ENCODE results near the gene ANKRD16. TPM values are rescaled to one million over a fixed set of nuclear protein-coding genes. Genes with fewer than 3 reads are reported as not detected.
A peak's percentile ranks its signal among the peaks of the same experiment; 100 is the strongest.

ANKRD16 gene
- total RNA-seq (4.8 TPM), polyA plus RNA-seq (1 to 10 TPM; 3.1 to 6.3 (median 3.4) TPM)

GRCh38 chr10:5889624-5890451 lies at the start of gene ANKRD16, which contains the start of gene FBH1:
Gene ANKRD16 (minus strand): TSS chr10:5889893. CDS start chr10:5889354, 539 bp downstream.
Gene FBH1 (plus strand): TSS chr10:5890243. CDS start chr10:5890346, 103 bp downstream.
- Histone ChIP-seq H3K4me3 (ENCODE audit: low read depth, low read length) (peak within 1 kb of the TSS; percentile 84), H3K9me3 (ENCODE audit: control insufficient read depth in 2 of 2, low read length in 2 of 2) (no peaks in the 10 kb centered on the region), H3K27me3 (ENCODE audit: control insufficient read depth, insufficient read depth, low read length) (no peaks in the 10 kb centered on the region), H3K4me1 (ENCODE audit: control insufficient read depth, insufficient read depth, low read length, poor library complexity, severe bottlenecking) (peaks cover 53% of the 10 kb centered on the region), H3K27ac (ENCODE audit: insufficient read depth, low read length, poor library complexity, severe bottlenecking) (peak within 1 kb of the TSS; percentile 81), H3K36me3 (ENCODE audit: control insufficient read depth, insufficient read depth, low read length) (peaks cover 13% of the 10 kb centered on the region)
- Mint-ChIP-seq H3K36me3 (peaks cover 26% of the 10 kb centered on the region), H3K27ac (peak within 1 kb of the TSS; percentile 85 to 95 (median 87)), H3K27me3 (no peaks in the 10 kb centered on the region), H3K4me3 (peak within 1 kb of the TSS; percentile 94 to 98 (median 96)), H3K9me3 (no peaks in the 10 kb centered on the region), H3K4me1 (peaks cover 42 to 66% (median 52%) of the 10 kb centered on the region in 4 donors)
- ATAC-seq (ENCODE audit: low read depth in 2 of 2) (peak; percentile 84 to 85), DNase-seq (peak; percentile 96 to 99 (median 96))

DNA sequence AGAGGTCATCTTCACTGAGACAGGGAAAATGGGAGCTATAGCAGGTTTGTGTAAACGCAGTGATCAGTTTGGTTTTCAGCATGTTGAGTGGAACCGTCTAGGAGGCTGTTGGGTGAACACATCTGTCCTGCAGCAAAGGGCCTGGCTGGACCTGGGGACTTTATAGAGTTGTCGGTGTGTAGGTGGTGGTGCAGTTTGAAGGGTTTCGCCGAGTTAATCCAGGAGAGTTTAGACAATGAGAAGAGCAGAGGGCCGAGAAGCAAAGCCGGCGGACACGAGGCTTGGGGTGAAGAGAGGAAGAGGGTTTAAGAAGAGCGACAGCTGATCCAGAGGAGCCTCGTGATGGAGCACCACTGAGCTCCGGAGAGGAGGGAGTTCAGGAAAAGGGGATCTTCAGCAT lies 48.6 kb upstream of the ANKRD16 start:
- ATAC-seq (ENCODE audit: low read depth in 2 of 2) (no peak), DNase-seq (no peak)
- peaks cover 42% of the 10 kb centered on the region for H3K36me3 ChIP-seq (ENCODE audit: control insufficient read depth, insufficient read depth, low read length)
- H3K4me3 ChIP-seq (ENCODE audit: low read depth, low read length): no peak overlapping the region
- no peak overlapping the region for H3K27ac ChIP-seq (ENCODE audit: insufficient read depth, low read length, poor library complexity, severe bottlenecking)
- no peak overlapping the region for H3K4me3 Mint-ChIP-seq
- peaks cover 21% of the 10 kb centered on the region for H3K36me3 Mint-ChIP-seq
- no peaks in the 10 kb centered on the region for H3K9me3 Mint-ChIP-seq
- H3K27me3 ChIP-seq (ENCODE audit: control insufficient read depth, insufficient read depth, low read length): no peaks in the 10 kb centered on the region
- no peaks in the 10 kb centered on the region for H3K4me1 Mint-ChIP-seq
- no peak overlapping the region for H3K27ac Mint-ChIP-seq
- H3K4me1 ChIP-seq (ENCODE audit: control insufficient read depth, insufficient read depth, low read length, poor library complexity, severe bottlenecking): no peaks in the 10 kb centered on the region
- H3K27me3 Mint-ChIP-seq: no peaks in the 10 kb centered on the region
- no peaks in the 10 kb centered on the region for H3K9me3 ChIP-seq (ENCODE audit: control insufficient read depth in 2 of 2, low read length in 2 of 2)

- Mint-ChIP-seq H3K36me3 (peaks cover 26% of the 10 kb centered on the region), H3K27me3 (no peaks in the 10 kb centered on the region), H3K27ac (no peak overlapping the region), H3K4me3 (no peak overlapping the region), H3K9me3 (no peaks in the 10 kb centered on the region), H3K4me1 (no peaks in the 10 kb centered on the region)
- no peaks in the 10 kb centered on the region for H3K27me3 ChIP-seq (ENCODE audit: control insufficient read depth, insufficient read depth, low read length)
- H3K4me1 ChIP-seq (ENCODE audit: control insufficient read depth, insufficient read depth, low read length, poor library complexity, severe bottlenecking): no peaks in the 10 kb centered on the region
- ATAC-seq (ENCODE audit: low read depth in 2 of 2) (no peak), DNase-seq (no peak)
- no peak overlapping the region for H3K27ac ChIP-seq (ENCODE audit: insufficient read depth, low read length, poor library complexity, severe bottlenecking)
- no peak overlapping the region for H3K4me3 ChIP-seq (ENCODE audit: low read depth, low read length)
- no peaks in the 10 kb centered on the region for H3K9me3 ChIP-seq (ENCODE audit: control insufficient read depth in 2 of 2, low read length in 2 of 2)
- H3K36me3 ChIP-seq (ENCODE audit: control insufficient read depth, insufficient read depth, low read length): peaks cover 49% of the 10 kb centered on the region
These were observed 47.3 kb upstream of the ANKRD16 start for GRCh38 chr10:5937016-5937415.

GRCh38 chr10:5935628-5936027 lies 45.9 kb upstream of the ANKRD16 start:
- H3K4me3 Mint-ChIP-seq: no peak overlapping the region
- peaks cover 61% of the 10 kb centered on the region for H3K36me3 ChIP-seq (ENCODE audit: control insufficient read depth, insufficient read depth, low read length)
- no peak overlapping the region for H3K27ac Mint-ChIP-seq

GRCh38 chr10:5933909-5934546 lies 44.3 kb upstream of the ANKRD16 start:
- ATAC-seq (ENCODE audit: low read depth in 2 of 2): no peak
- H3K27me3 ChIP-seq (ENCODE audit: control insufficient read depth, insufficient read depth, low read length): no peaks in the 10 kb centered on the region
- H3K4me3 ChIP-seq (ENCODE audit: low read depth, low read length): no peak overlapping the region
- Mint-ChIP-seq H3K9me3 (no peaks in the 10 kb centered on the region), H3K27ac (peak overlapping the region in 1 of 3 donors; percentile 38), H3K4me1 (peaks cover 0 to 2% (median 0%) of the 10 kb centered on the region in 4 donors), H3K27me3 (no peaks in the 10 kb centered on the region), H3K4me3 (no peak overlapping the region), H3K36me3 (peaks cover 44% of the 10 kb centered on the region)
- peaks cover 75% of the 10 kb centered on the region for H3K36me3 ChIP-seq (ENCODE audit: control insufficient read depth, insufficient read depth, low read length)
- H3K4me1 ChIP-seq (ENCODE audit: control insufficient read depth, insufficient read depth, low read length, poor library complexity, severe bottlenecking): no peaks in the 10 kb centered on the region
- no peaks in the 10 kb centered on the region for H3K9me3 ChIP-seq (ENCODE audit: control insufficient read depth in 2 of 2, low read length in 2 of 2)
- DNase-seq: no peak
- H3K27ac ChIP-seq (ENCODE audit: insufficient read depth, low read length, poor library complexity, severe bottlenecking): no peak overlapping the region

More at GRCh38 chr10:5935628-5936027, 45.9 kb upstream of the ANKRD16 start:
- no peak for ATAC-seq (ENCODE audit: low read depth in 2 of 2)
- H3K9me3 ChIP-seq (ENCODE audit: control insufficient read depth in 2 of 2, low read length in 2 of 2): no peaks in the 10 kb centered on the region
- H3K9me3 Mint-ChIP-seq: no peaks in the 10 kb centered on the region
- H3K4me3 ChIP-seq (ENCODE audit: low read depth, low read length): no peak overlapping the region
- H3K27me3 ChIP-seq (ENCODE audit: control insufficient read depth, insufficient read depth, low read length): no peaks in the 10 kb centered on the region
- H3K36me3 Mint-ChIP-seq: peaks cover 34% of the 10 kb centered on the region
- H3K4me1 Mint-ChIP-seq: no peaks in the 10 kb centered on the region
- no peak for DNase-seq
- H3K27ac ChIP-seq (ENCODE audit: insufficient read depth, low read length, poor library complexity, severe bottlenecking): no peak overlapping the region
- no peaks in the 10 kb centered on the region for H3K4me1 ChIP-seq (ENCODE audit: control insufficient read depth, insufficient read depth, low read length, poor library complexity, severe bottlenecking)
- no peaks in the 10 kb centered on the region for H3K27me3 Mint-ChIP-seq

DNA sequence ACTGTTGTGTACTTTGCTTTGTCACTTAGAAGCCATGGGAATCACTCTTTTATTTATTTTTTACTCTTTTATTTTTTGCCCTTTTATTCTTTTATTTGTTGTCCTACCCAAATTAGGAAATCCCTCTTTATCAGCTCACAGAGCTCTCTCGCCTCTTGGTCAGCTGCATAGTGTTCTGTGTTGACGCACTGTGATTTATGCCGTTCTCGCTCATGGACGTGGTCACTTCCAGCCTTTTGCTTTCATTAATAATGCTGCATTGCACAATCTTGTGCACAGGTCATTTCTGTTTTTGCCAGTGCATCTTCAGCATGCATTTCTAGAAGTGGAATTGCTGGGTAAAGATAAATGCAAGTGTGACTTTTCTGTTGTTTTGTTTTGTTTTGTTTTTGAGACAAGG lies 42.7 kb upstream of the ANKRD16 start:
- Histone ChIP-seq H3K4me3 (ENCODE audit: low read depth, low read length) (no peak overlapping the region), H3K27me3 (ENCODE audit: control insufficient read depth, insufficient read depth, low read length) (no peaks in the 10 kb centered on the region), H3K4me1 (ENCODE audit: control insufficient read depth, insufficient read depth, low read length, poor library complexity, severe bottlenecking) (no peaks in the 10 kb centered on the region), H3K27ac (ENCODE audit: insufficient read depth, low read length, poor library complexity, severe bottlenecking) (no peak overlapping the region), H3K9me3 (ENCODE audit: control insufficient read depth in 2 of 2, low read length in 2 of 2) (no peaks in the 10 kb centered on the region), H3K36me3 (ENCODE audit: control insufficient read depth, insufficient read depth, low read length) (peaks cover 78% of the 10 kb centered on the region)
- H3K4me3 Mint-ChIP-seq: no peak overlapping the region
- no peak for DNase-seq
- no peaks in the 10 kb centered on the region for H3K9me3 Mint-ChIP-seq
- H3K27ac Mint-ChIP-seq: peak overlapping the region in 1 of 3 donors; percentile 84
- H3K4me1 Mint-ChIP-seq: peaks cover 0 to 2% (median 0%) of the 10 kb centered on the region in 4 donors
- peaks cover 43% of the 10 kb centered on the region for H3K36me3 Mint-ChIP-seq
- no peaks in the 10 kb centered on the region for H3K27me3 Mint-ChIP-seq
- no peak for ATAC-seq (ENCODE audit: low read depth in 2 of 2)

DNA sequence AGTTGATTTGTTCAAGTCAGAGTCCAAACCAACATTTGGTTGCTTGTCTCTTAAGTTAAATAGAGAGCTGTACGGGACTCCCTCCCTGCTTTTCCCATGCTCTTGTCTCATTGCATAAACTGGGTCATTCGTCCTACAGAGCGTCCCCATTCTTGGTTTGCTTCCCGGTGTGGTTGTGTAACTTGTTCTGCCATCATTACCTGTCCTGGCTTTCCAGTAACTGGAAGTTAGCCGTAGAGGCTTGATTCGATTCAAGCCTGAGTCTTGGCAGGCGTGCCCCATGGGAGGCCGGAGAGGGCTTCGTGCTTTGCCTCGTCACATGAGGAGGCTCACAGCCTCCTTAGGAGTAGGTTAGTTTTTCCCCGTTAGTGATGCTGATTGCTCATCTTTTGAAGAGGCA lies 40.6 kb upstream of the ANKRD16 start:
- Mint-ChIP-seq H3K36me3 (peaks cover 53% of the 10 kb centered on the region), H3K27ac (peak overlapping the region in 1 of 3 donors; percentile 84), H3K27me3 (no peaks in the 10 kb centered on the region), H3K9me3 (no peaks in the 10 kb centered on the region), H3K4me3 (no peak overlapping the region), H3K4me1 (peaks cover 0 to 2% (median 0%) of the 10 kb centered on the region in 4 donors)
- no peaks in the 10 kb centered on the region for H3K9me3 ChIP-seq (ENCODE audit: control insufficient read depth in 2 of 2, low read length in 2 of 2)
- H3K36me3 ChIP-seq (ENCODE audit: control insufficient read depth, insufficient read depth, low read length): peaks cover 77% of the 10 kb centered on the region
- no peak for ATAC-seq (ENCODE audit: low read depth in 2 of 2)
- no peak overlapping the region for H3K27ac ChIP-seq (ENCODE audit: insufficient read depth, low read length, poor library complexity, severe bottlenecking)
- H3K27me3 ChIP-seq (ENCODE audit: control insufficient read depth, insufficient read depth, low read length): no peaks in the 10 kb centered on the region
- DNase-seq: no peak
- H3K4me1 ChIP-seq (ENCODE audit: control insufficient read depth, insufficient read depth, low read length, poor library complexity, severe bottlenecking): no peaks in the 10 kb centered on the region
- no peak overlapping the region for H3K4me3 ChIP-seq (ENCODE audit: low read depth, low read length)
